SK-N-SH treated with all-trans-retinoic acid at 6 μM for 48 hours (cell line): ENCODE data around the gene OLIG1.

Experiments
- ATAC-seq: fragments of 200-7000 bp; cut with Tn5 transposase; 3 replicates; pipeline ENCODE4 v1.9.1; 2020; ENCODE audit warnings: mild to moderate bottlenecking, moderate library complexity
- ARNTL ChIP-seq: fragments of 450-650 bp; formaldehyde crosslinking; IDR thresholded peaks from 2 replicates; pipeline ENCODE4 v1.5.0; 2020; ENCODE audit warnings: low read depth, mild to moderate bottlenecking, moderate library complexity, borderline replicate concordance
- ESRRG ChIP-seq: fragments of 250-450 bp; sonication (Bioruptor Pico); IDR thresholded peaks from 2 replicates; pipeline ENCODE4 v1.6.1; 2021; ENCODE audit warnings: mild to moderate bottlenecking
- OSR1 ChIP-seq: fragments of 250-450 bp; sonication (Bioruptor Pico); IDR thresholded peaks from 2 replicates; pipeline ENCODE4 v1.8.0; 2022; ENCODE audit warnings: moderate library complexity, mild to moderate bottlenecking, inconsistent platforms
- PATZ1 ChIP-seq: fragments of 250-450 bp; sonication (Bioruptor Pico); IDR thresholded peaks from 2 replicates; pipeline ENCODE4 v1.8.0; 2020; ENCODE audit warnings: mild to moderate bottlenecking, moderate library complexity, borderline replicate concordance
- POU6F1 ChIP-seq: fragments of 250-450 bp; sonication (Bioruptor Pico); IDR thresholded peaks from 2 replicates; pipeline ENCODE4 v1.8.0; 2021; ENCODE audit warnings: low read depth, mild to moderate bottlenecking, moderate library complexity, borderline replicate concordance
- PPARA ChIP-seq: fragments of 250-450 bp; sonication (Bioruptor Pico); IDR thresholded peaks from 2 replicates; pipeline ENCODE4 v1.5.0; 2020; ENCODE audit warnings: mild to moderate bottlenecking, borderline replicate concordance
- RARB ChIP-seq: fragments of 250-450 bp; sonication (Bioruptor Pico); IDR thresholded peaks from 2 replicates; pipeline ENCODE4 v1.8.0; 2021; ENCODE audit warnings: mild to moderate bottlenecking, moderate library complexity
- SNAI2 ChIP-seq: fragments of 250-450 bp; sonication (Bioruptor Pico); IDR thresholded peaks from 2 replicates; pipeline ENCODE4 v1.5.0; 2020; ENCODE audit warnings: mild to moderate bottlenecking, moderate library complexity
- TCF4 ChIP-seq: fragments of 250-450 bp; sonication (Bioruptor Pico); IDR thresholded peaks from 2 replicates; pipeline ENCODE4 v1.8.0; 2021; ENCODE audit warnings: mild to moderate bottlenecking, moderate library complexity, borderline replicate concordance
- TOX ChIP-seq: fragments of 250-450 bp; sonication (Bioruptor Pico); IDR thresholded peaks from 2 replicates; pipeline ENCODE4 v1.8.0; 2021; ENCODE audit warnings: mild to moderate bottlenecking, moderate library complexity, borderline replicate concordance
- TSHZ2 ChIP-seq: fragments of 250-450 bp; sonication (Bioruptor Pico); IDR thresholded peaks from 2 replicates; pipeline ENCODE4 v1.5.0; 2020; ENCODE audit warnings: mild to moderate bottlenecking, moderate library complexity
- ZC3H10 ChIP-seq: fragments of 250-450 bp; sonication (Bioruptor Pico); IDR thresholded peaks from 2 replicates; pipeline ENCODE4 v1.5.1; 2021; ENCODE audit warnings: mild to moderate bottlenecking, moderate library complexity
- ZFP3 ChIP-seq: fragments of 250-450 bp; sonication (Bioruptor Pico); IDR thresholded peaks from 2 replicates; pipeline ENCODE4 v1.5.0; 2020; ENCODE audit warnings: mild to moderate bottlenecking, moderate library complexity
- ZFP30 ChIP-seq: fragments of 450-650 bp; formaldehyde crosslinking; IDR thresholded peaks from 2 replicates; pipeline ENCODE4 v1.5.0; 2022; ENCODE audit warnings: mild to moderate bottlenecking, moderate library complexity
- ZNF70 ChIP-seq: fragments of 450-650 bp; formaldehyde crosslinking; IDR thresholded peaks from 2 replicates; pipeline ENCODE4 v1.5.0; 2020; ENCODE audit warnings: mild to moderate bottlenecking, moderate library complexity
- ZNF8 ChIP-seq: fragments of 450-650 bp; formaldehyde crosslinking; IDR thresholded peaks from 2 replicates; pipeline ENCODE4 v1.5.0; 2020; ENCODE audit warnings: mild to moderate bottlenecking, moderate library complexity
- TF ChIP-seq, protein P1 (sequence below): fragments of 250-450 bp; sonication (Bioruptor Pico); IDR thresholded peaks from 2 replicates; pipeline ENCODE4 v1.5.1; 2020; ENCODE audit warnings: low read depth, mild to moderate bottlenecking, moderate library complexity
- TF ChIP-seq, protein P2 (sequence below): fragments of 250-450 bp; sonication (Bioruptor Pico); IDR thresholded peaks from 2 replicates; pipeline ENCODE4 v1.5.1; 2021; ENCODE audit warnings: mild to moderate bottlenecking, moderate library complexity

The OLIG1 gene

DNA sequence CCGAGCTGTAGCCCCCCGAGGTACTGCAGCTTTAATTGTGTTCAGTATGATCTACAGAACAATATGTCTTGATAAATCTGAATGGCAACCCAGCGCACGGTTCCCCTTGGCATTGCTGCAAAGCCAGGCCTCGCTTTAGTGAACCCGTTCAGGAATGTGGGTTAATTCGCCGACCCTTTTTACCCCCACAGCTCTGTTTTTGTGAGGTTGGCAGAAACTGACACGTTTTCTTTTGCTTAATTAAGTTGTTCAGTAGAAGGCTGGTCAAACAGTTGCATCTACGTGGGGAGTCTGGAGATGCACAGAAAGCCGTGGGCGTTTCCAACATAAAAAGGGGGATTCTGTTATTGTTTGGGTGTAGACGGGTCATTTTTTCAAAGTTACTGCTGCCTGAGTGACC is 43.2 kb downstream of the OLIG1 start:
- TF ChIP-seq SNAI2 (CRISPR knock-in tag) (no peak), OSR1 (CRISPR knock-in tag) (no peak), TCF4 (no peak), ZFP3 (no peak)
- TF ChIP-seq, all 23 proteins: peak for 0

GRCh38 chr21:33114276-33114675 is 44.3 kb downstream of the OLIG1 start:
- TF ChIP-seq, protein P1, sequence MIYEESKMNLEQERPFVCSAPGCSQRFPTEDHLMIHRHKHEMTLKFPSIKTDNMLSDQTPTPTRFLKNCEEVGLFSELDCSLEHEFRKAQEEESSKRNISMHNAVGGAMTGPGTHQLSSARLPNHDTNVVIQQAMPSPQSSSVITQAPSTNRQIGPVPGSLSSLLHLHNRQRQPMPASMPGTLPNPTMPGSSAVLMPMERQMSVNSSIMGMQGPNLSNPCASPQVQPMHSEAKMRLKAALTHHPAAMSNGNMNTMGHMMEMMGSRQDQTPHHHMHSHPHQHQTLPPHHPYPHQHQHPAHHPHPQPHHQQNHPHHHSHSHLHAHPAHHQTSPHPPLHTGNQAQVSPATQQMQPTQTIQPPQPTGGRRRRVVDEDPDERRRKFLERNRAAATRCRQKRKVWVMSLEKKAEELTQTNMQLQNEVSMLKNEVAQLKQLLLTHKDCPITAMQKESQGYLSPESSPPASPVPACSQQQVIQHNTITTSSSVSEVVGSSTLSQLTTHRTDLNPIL (CRISPR knock-in tag) = no peak
- no peak for TF ChIP-seq PATZ1 (CRISPR knock-in tag)
- TF ChIP-seq TSHZ2 (CRISPR knock-in tag) = no peak
- TF ChIP-seq POU6F1 (CRISPR knock-in tag) = no peak
- no peak for TF ChIP-seq ZFP30 (CRISPR knock-in tag)
- no peak for TF ChIP-seq PPARA (CRISPR knock-in tag)
- no peak for TF ChIP-seq ZNF8 (CRISPR knock-in tag)
- no peak for TF ChIP-seq ZFP3
- TF ChIP-seq ZNF70 (CRISPR knock-in tag) = no peak
- no peak for TF ChIP-seq ESRRG (CRISPR knock-in tag)
- no peak for TF ChIP-seq ARNTL (CRISPR knock-in tag)
- TF ChIP-seq OSR1 (CRISPR knock-in tag) = no peak
- TF ChIP-seq RARB (CRISPR knock-in tag) = no peak
- no peak for ATAC-seq

More for the DNA sequence above, 43.2 kb downstream of the OLIG1 start:
- no peak for ATAC-seq

DNA sequence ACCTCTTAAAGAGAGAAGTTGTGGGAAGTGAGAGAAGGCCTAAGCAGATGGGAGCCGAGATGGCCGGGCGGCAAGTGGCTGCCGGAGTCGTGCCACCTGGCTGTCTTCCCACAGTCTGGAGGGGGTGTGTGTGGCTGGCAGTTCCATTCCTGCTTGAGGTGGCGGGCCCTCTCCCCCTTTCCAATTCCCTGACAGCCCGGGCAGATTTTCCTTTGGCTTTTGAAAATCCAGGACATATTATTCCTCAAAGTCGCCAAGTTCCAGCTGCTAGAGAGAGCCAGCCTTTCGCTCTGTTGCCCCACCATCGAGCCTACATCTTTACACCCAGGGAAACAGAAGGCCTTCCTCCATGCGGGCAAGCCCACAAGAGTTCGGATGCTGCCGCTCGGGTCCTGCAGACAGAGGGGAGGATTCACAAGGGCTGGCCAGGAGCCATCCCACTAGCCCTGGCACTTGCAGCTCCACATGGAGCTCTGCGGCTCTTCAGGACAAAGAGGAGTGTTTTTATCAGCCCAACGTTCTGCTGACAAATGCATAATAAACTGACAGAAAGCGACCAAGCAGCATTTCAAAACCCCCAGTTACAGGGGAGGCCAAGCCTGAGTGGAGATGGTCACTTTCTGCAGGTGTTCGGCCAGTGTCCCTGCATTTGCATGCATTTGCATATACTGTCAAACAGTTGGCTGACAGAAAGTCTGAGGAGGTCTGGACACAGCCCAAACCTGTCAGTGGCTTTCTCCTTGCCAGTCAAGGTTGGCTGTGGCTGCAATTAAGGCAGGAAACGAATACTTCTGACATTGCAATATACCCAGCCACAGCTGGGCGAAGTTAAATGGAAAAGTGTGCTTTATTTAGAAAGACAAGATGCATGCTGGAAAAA is 45.9 kb downstream of the OLIG1 start:
- TF ChIP-seq ZFP3 = no peak
- no peak for TF ChIP-seq PATZ1 (CRISPR knock-in tag)
- no peak for TF ChIP-seq PPARA (CRISPR knock-in tag)
- no peak for TF ChIP-seq ESRRG (CRISPR knock-in tag)
- TF ChIP-seq, protein P2, sequence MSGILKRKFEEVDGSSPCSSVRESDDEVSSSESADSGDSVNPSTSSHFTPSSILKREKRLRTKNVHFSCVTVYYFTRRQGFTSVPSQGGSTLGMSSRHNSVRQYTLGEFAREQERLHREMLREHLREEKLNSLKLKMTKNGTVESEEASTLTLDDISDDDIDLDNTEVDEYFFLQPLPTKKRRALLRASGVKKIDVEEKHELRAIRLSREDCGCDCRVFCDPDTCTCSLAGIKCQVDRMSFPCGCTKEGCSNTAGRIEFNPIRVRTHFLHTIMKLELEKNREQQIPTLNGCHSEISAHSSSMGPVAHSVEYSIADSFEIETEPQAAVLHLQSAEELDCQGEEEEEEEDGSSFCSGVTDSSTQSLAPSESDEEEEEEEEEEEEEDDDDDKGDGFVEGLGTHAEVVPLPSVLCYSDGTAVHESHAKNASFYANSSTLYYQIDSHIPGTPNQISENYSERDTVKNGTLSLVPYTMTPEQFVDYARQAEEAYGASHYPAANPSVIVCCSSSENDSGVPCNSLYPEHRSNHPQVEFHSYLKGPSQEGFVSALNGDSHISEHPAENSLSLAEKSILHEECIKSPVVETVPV (CRISPR knock-in tag) = no peak
- no peak for TF ChIP-seq TOX (CRISPR knock-in tag)
- no peak for TF ChIP-seq ARNTL (CRISPR knock-in tag)
- TF ChIP-seq ZFP30 (CRISPR knock-in tag) = no peak
- TF ChIP-seq ZC3H10 = no peak
- no peak for ATAC-seq
